ENCODE measurements around the gene PHAF1.

PHAF1 gene

GRCh38 chr16:67191995-67192681, 82.4 kb downstream of the PHAF1 start, which contains the start of gene E2F4:
TSS of gene E2F4 (plus strand) at chr16:67192155. CDS start at chr16:67192228, 73 bp downstream.
- TF ChIP-seq CTCF (IDR thresholded peaks at IDR 0.05; ENCODE audit: borderline replicate concordance, insufficient read depth, low read depth, low read length), result no peak
- peak within 1 kb of the TSS; percentile 82 for H3K4me3 ChIP-seq (ENCODE audit: low read depth, low read length)

- peak overlapping the region; percentile 82 for H3K4me3 ChIP-seq (ENCODE audit: low read depth, low read length)
- no peak for TF ChIP-seq CTCF (IDR thresholded peaks at IDR 0.05; ENCODE audit: borderline replicate concordance, insufficient read depth, low read depth, low read length)
Measured at GRCh38 chr16:67192781-67193361, 83.1 kb downstream of the PHAF1 start.

GRCh38 chr16:67193536-67193935, 83.8 kb downstream of the PHAF1 start:
- peak overlapping the region; percentile 82 for H3K4me3 ChIP-seq (ENCODE audit: low read depth, low read length)
- TF ChIP-seq CTCF (IDR thresholded peaks at IDR 0.05; ENCODE audit: borderline replicate concordance, insufficient read depth, low read depth, low read length), result no peak

GRCh38 chr16:67194260-67194659, 84.5 kb downstream of the PHAF1 start:
- no peak overlapping the region for H3K4me3 ChIP-seq (ENCODE audit: low read depth, low read length)
- TF ChIP-seq CTCF (IDR thresholded peaks at IDR 0.05; ENCODE audit: borderline replicate concordance, insufficient read depth, low read depth, low read length), result no peak

GRCh38 chr16:67195676-67196075, 85.9 kb downstream of the PHAF1 start:
- TF ChIP-seq CTCF (IDR thresholded peaks at IDR 0.05; ENCODE audit: borderline replicate concordance, insufficient read depth, low read depth, low read length), result no peak
- no peak overlapping the region for H3K4me3 ChIP-seq (ENCODE audit: low read depth, low read length)

- TF ChIP-seq CTCF (IDR thresholded peaks at IDR 0.05; ENCODE audit: borderline replicate concordance, insufficient read depth, low read depth, low read length), result no peak
Measured at GRCh38 chr16:67196881-67197280, 87.1 kb downstream of the PHAF1 start.

GRCh38 chr16:67197704-67198103, 88.0 kb downstream of the PHAF1 start:
- no peak for TF ChIP-seq CTCF (IDR thresholded peaks at IDR 0.05; ENCODE audit: borderline replicate concordance, insufficient read depth, low read depth, low read length)
- H3K4me3 ChIP-seq (ENCODE audit: low read depth, low read length), result no peak overlapping the region

More at GRCh38 chr16:67196881-67197280, 87.1 kb downstream of the PHAF1 start:
- no peak overlapping the region for H3K4me3 ChIP-seq (ENCODE audit: low read depth, low read length)

All from GM12875 (cell line).